WTC11 (cell line): Measurements from ENCODE around the gene KIF22. TPM values are rescaled to one million over a fixed set of nuclear protein-coding genes. Genes with fewer than 3 reads are reported as not detected.

Source experiments
- ATAC-seq: fragments of 200-7000 bp; cut with Tn5 transposase; 2 replicates; pipeline ENCODE4 v1.10.0; 2021; ENCODE audit warnings: mild to moderate bottlenecking, moderate library complexity
- CTCF ChIA-PET: fragments of 300-600 bp; sonication (Branson Sonifier 250); formaldehyde crosslinking; loops from one replicate; lab custom pipeline; 2021; ENCODE audit warnings: antibody characterized with exemption; lab: Charles Lee
- POLR2A ChIA-PET: fragments of 350-600 bp; sonication (Branson Sonifier 250); formaldehyde crosslinking; loops from one replicate; lab custom pipeline; 2021; ENCODE audit warnings: antibody characterized with exemption; lab: Charles Lee
- DNase-seq: peaks from one replicate; pipeline ENCODE4 v3.0.0; 2021; ENCODE audit warnings: low spot score
- H3K27ac Mint-ChIP-seq: 2 replicates; pipeline ENCODE4 v1.8.0; 2021; ENCODE audit warnings: mixed read lengths
- H3K27me3 Mint-ChIP-seq: 2 replicates; pipeline ENCODE4 v1.8.0; 2021; ENCODE audit warnings: low read depth, mild to moderate bottlenecking, moderate library complexity, mixed read lengths
- H3K36me3 Mint-ChIP-seq: 2 replicates; pipeline ENCODE4 v1.8.0; 2021; ENCODE audit warnings: mixed read lengths
- H3K4me1 Mint-ChIP-seq: 2 replicates; pipeline ENCODE4 v1.8.0; 2022; ENCODE audit warnings: mixed read lengths
- H3K4me3 Mint-ChIP-seq: 2 replicates; pipeline ENCODE4 v1.8.0; 2021; ENCODE audit warnings: mild to moderate bottlenecking, moderate library complexity, mixed read lengths
- H3K9me3 Mint-ChIP-seq: 2 replicates; pipeline ENCODE4 v1.8.0; 2021; ENCODE audit warnings: mixed read lengths
- CBFB ChIP-seq: sonication (generic); formaldehyde crosslinking; IDR thresholded peaks from 2 replicates; pipeline ENCODE4 v1.8.1; 2022; ENCODE audit warnings: mild to moderate bottlenecking, low read depth, missing genetic modification reagents
- ELF4 ChIP-seq: sonication (generic); formaldehyde crosslinking; IDR thresholded peaks from 2 replicates; pipeline ENCODE4 v1.8.1; 2022; ENCODE audit warnings: low read depth, mild to moderate bottlenecking, moderate library complexity, missing genetic modification reagents
- EMX1 ChIP-seq: fragments of 250-450 bp; sonication (Bioruptor Pico); IDR thresholded peaks from 2 replicates; pipeline ENCODE4 v1.8.0; 2021; ENCODE audit warnings: mild to moderate bottlenecking
- ESRRA ChIP-seq: sonication (generic); formaldehyde crosslinking; IDR thresholded peaks from 2 replicates; pipeline ENCODE4 v1.8.1; 2022; ENCODE audit warnings: mild to moderate bottlenecking, missing genetic modification reagents, borderline replicate concordance
- GABPB1 ChIP-seq: sonication (generic); formaldehyde crosslinking; IDR thresholded peaks from 2 replicates; pipeline ENCODE4 v1.8.1; 2023; ENCODE audit warnings: mild to moderate bottlenecking, missing genetic modification reagents
- GRHL2 ChIP-seq: fragments of 250-450 bp; sonication (Bioruptor Pico); IDR thresholded peaks from 2 replicates; pipeline ENCODE4 v1.8.0; 2022; ENCODE audit warnings: mild to moderate bottlenecking, moderate library complexity; ENCODE audit not compliant: insufficient replicate concordance, severe bottlenecking
- GTF2I ChIP-seq: fragments of 250-450 bp; sonication (Bioruptor Pico); conservative IDR thresholded peaks from 2 replicates; pipeline ENCODE4 v1.4.0; 2021; ENCODE audit warnings: mild to moderate bottlenecking
- IRF1 ChIP-seq: sonication (generic); formaldehyde crosslinking; IDR thresholded peaks from 2 replicates; pipeline ENCODE4 v1.8.0; 2023; ENCODE audit warnings: missing genetic modification reagents
- MLX ChIP-seq: sonication (generic); formaldehyde crosslinking; IDR thresholded peaks from 2 replicates; pipeline ENCODE4 v1.8.1; 2023; ENCODE audit warnings: mild to moderate bottlenecking, missing genetic modification reagents, moderate library complexity
- MXD4 ChIP-seq: fragments of 250-450 bp; sonication (Bioruptor Pico); IDR thresholded peaks from 2 replicates; pipeline ENCODE4 v1.8.0; 2021; ENCODE audit warnings: mild to moderate bottlenecking, moderate library complexity, borderline replicate concordance
- NFATC4 ChIP-seq: fragments of 250-450 bp; sonication (Bioruptor Pico); IDR thresholded peaks from 2 replicates; pipeline ENCODE4 v1.9.0; 2021; ENCODE audit warnings: mild to moderate bottlenecking
- NFE2L1 ChIP-seq: sonication (generic); formaldehyde crosslinking; IDR thresholded peaks from 2 replicates; pipeline ENCODE4 v1.8.1; 2023; ENCODE audit warnings: missing genetic modification reagents
- NR1H2 ChIP-seq: sonication (generic); formaldehyde crosslinking; IDR thresholded peaks from 2 replicates; pipeline ENCODE4 v1.9.0; 2021; ENCODE audit warnings: mild to moderate bottlenecking, moderate library complexity, missing genetic modification reagents
- RORB ChIP-seq: fragments of 250-450 bp; sonication (Bioruptor Pico); IDR thresholded peaks from 2 replicates; pipeline ENCODE4 v1.9.0; 2021; ENCODE audit warnings: mild to moderate bottlenecking
- SOX15 ChIP-seq: fragments of 250-450 bp; sonication (Bioruptor Pico); IDR thresholded peaks from 2 replicates; pipeline ENCODE4 v1.9.0; 2021; ENCODE audit warnings: mild to moderate bottlenecking
- ZNF121 ChIP-seq: sonication (generic); formaldehyde crosslinking; IDR thresholded peaks from 2 replicates; pipeline ENCODE4 v1.8.0; 2023; ENCODE audit warnings: missing genetic modification reagents
- ZNF416 ChIP-seq: fragments of 250-450 bp; sonication (Bioruptor Pico); IDR thresholded peaks from 2 replicates; pipeline ENCODE4 v1.9.0; 2021; ENCODE audit warnings: mild to moderate bottlenecking, inconsistent platforms
- ZNF671 ChIP-seq: fragments of 250-450 bp; sonication (Bioruptor Pico); IDR thresholded peaks from 2 replicates; pipeline ENCODE4 v1.8.0; 2021; ENCODE audit warnings: mild to moderate bottlenecking
- total RNA-seq: library from RNA; stranded (reverse); gene quantifications from 3 replicates; pipeline ENCODE4 v1.2.3, GENCODE V29; 2021
- TF ChIP-seq, protein P1 (sequence below): sonication (generic); formaldehyde crosslinking; IDR thresholded peaks from 2 replicates; pipeline ENCODE4 v1.8.1; 2022; ENCODE audit warnings: low read depth, missing genetic modification reagents, borderline replicate concordance
- TF ChIP-seq, protein P2 (sequence below): sonication (generic); formaldehyde crosslinking; IDR thresholded peaks from 2 replicates; pipeline ENCODE4 v1.8.1; 2022; ENCODE audit warnings: mild to moderate bottlenecking, missing genetic modification reagents, moderate library complexity, borderline replicate concordance
- TF ChIP-seq, protein P3 (sequence below): fragments of 200-600 bp; IDR thresholded peaks from 2 replicates; pipeline ENCODE4 v1.8.0; 2022; ENCODE audit warnings: antibody characterized with exemption
- TF ChIP-seq, protein P4 (sequence below): fragments of 250-450 bp; sonication (Bioruptor Pico); conservative IDR thresholded peaks from 2 replicates; pipeline ENCODE4 v1.9.0; 2021; ENCODE audit warnings: mild to moderate bottlenecking
- TF ChIP-seq, protein P5 (sequence below): sonication (generic); formaldehyde crosslinking; IDR thresholded peaks from 2 replicates; pipeline ENCODE4 v1.8.0; 2022; ENCODE audit warnings: mild to moderate bottlenecking, missing genetic modification reagents
- TF ChIP-seq, protein P6 (sequence below): sonication (generic); formaldehyde crosslinking; IDR thresholded peaks from 2 replicates; pipeline ENCODE4 v1.8.0; 2022; ENCODE audit warnings: missing genetic modification reagents
- TF ChIP-seq, protein P7 (sequence below): sonication (generic); formaldehyde crosslinking; conservative IDR thresholded peaks from 2 replicates; pipeline ENCODE4 v1.8.1; 2022; ENCODE audit warnings: mild to moderate bottlenecking, missing genetic modification reagents

Gene KIF22
- total RNA-seq, 1 experiment from 2014 or later, result 182 TPM

DNA sequence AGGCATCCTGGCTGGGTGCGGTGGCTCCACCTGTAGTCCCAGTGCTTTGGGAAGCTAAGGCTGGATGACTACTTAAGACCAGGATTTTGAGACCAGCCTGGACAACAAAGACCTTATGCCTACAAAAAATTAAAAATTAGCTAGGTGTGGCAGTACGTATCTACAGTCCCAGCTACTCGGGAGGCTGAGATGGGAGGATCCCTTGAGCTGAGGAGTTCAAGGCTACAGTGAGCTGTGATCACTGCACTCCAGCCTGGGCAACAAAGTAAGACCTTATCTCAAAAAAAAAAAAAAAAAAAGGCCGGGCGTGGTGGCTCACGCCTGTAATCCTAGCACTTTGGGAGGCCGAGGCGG lies 35.8 kb downstream of the KIF22 start:
- Mint-ChIP-seq H3K27ac (no peak overlapping the region), H3K9me3 (no peaks in the 10 kb centered on the region)
- TF ChIP-seq GRHL2 (no peak), NR1H2 (CRISPR knock-in tag) (no peak), CBFB (CRISPR knock-in tag) (no peak), GTF2I (CRISPR knock-in tag) (no peak), ZNF671 (no peak), SOX15 (no peak), ZNF416 (CRISPR knock-in tag) (no peak), ZNF121 (CRISPR knock-in tag) (no peak), MXD4 (CRISPR knock-in tag) (no peak)
- TF ChIP-seq, protein P1, sequence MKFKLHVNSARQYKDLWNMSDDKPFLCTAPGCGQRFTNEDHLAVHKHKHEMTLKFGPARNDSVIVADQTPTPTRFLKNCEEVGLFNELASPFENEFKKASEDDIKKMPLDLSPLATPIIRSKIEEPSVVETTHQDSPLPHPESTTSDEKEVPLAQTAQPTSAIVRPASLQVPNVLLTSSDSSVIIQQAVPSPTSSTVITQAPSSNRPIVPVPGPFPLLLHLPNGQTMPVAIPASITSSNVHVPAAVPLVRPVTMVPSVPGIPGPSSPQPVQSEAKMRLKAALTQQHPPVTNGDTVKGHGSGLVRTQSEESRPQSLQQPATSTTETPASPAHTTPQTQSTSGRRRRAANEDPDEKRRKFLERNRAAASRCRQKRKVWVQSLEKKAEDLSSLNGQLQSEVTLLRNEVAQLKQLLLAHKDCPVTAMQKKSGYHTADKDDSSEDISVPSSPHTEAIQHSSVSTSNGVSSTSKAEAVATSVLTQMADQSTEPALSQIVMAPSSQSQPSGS, result no peak
- TF ChIP-seq, protein P2, sequence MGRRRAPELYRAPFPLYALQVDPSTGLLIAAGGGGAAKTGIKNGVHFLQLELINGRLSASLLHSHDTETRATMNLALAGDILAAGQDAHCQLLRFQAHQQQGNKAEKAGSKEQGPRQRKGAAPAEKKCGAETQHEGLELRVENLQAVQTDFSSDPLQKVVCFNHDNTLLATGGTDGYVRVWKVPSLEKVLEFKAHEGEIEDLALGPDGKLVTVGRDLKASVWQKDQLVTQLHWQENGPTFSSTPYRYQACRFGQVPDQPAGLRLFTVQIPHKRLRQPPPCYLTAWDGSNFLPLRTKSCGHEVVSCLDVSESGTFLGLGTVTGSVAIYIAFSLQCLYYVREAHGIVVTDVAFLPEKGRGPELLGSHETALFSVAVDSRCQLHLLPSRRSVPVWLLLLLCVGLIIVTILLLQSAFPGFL (CRISPR knock-in tag), result no peak
- TF ChIP-seq, protein P3, sequence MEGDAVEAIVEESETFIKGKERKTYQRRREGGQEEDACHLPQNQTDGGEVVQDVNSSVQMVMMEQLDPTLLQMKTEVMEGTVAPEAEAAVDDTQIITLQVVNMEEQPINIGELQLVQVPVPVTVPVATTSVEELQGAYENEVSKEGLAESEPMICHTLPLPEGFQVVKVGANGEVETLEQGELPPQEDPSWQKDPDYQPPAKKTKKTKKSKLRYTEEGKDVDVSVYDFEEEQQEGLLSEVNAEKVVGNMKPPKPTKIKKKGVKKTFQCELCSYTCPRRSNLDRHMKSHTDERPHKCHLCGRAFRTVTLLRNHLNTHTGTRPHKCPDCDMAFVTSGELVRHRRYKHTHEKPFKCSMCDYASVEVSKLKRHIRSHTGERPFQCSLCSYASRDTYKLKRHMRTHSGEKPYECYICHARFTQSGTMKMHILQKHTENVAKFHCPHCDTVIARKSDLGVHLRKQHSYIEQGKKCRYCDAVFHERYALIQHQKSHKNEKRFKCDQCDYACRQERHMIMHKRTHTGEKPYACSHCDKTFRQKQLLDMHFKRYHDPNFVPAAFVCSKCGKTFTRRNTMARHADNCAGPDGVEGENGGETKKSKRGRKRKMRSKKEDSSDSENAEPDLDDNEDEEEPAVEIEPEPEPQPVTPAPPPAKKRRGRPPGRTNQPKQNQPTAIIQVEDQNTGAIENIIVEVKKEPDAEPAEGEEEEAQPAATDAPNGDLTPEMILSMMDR, result no peak
- TF ChIP-seq, protein P4, sequence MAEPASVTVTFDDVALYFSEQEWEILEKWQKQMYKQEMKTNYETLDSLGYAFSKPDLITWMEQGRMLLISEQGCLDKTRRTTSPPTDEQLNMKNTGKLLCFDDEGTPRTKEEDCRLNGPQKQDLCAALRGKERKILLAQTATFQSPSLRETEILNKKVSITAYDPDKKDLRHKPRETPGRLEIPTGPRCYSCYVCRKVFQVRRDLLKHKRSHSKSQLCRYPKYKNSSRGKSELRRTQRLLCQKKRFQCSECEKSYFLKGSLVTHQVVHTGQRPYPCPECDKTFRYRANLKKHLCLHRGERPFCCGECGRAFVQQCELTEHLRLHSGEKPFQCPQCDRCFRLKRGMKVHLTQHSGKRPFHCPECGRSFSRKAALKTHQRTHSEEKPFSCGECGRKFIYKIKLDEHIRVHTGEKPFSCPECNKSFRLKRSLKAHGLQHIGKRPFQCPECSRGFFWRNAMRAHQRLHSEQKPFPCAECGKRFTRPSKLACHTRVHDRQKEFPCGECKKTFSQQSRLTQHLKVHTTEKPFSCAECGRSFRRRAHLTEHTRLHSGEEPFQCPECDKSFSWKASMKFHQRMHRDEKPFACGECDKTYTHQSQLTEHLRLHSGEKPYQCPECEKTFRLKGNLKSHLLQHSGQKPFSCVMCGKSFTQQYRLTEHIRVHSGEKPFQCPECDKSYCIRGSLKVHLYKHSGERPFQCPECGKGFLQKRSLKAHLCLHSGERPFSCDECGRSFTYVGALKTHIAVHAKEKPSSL, result no peak
- TF ChIP-seq, all 79 proteins: peak for 0
- no peaks in the 10 kb centered on the region for H3K36me3 Mint-ChIP-seq
- CTCF ChIA-PET, result interaction anchor here (0.7 to 6.4 kb wide), 5 partner anchors 10 to 239 kb away, joined by 3 to 68 read pairs (median 8); partner anchors contain the start of genes ALDOA and PAGR1
- H3K4me1 Mint-ChIP-seq, result peaks cover 14% of the 10 kb centered on the region
- POLR2A ChIA-PET, result interaction anchor here (0.7 kb wide), 1 partner anchor 510 kb away, joined by 3 read pairs; no protein-coding TSS in a partner anchor
- no peaks in the 10 kb centered on the region for H3K27me3 Mint-ChIP-seq
- no peak for DNase-seq
- no peak overlapping the region for H3K4me3 Mint-ChIP-seq
- ATAC-seq, result no peak

DNA sequence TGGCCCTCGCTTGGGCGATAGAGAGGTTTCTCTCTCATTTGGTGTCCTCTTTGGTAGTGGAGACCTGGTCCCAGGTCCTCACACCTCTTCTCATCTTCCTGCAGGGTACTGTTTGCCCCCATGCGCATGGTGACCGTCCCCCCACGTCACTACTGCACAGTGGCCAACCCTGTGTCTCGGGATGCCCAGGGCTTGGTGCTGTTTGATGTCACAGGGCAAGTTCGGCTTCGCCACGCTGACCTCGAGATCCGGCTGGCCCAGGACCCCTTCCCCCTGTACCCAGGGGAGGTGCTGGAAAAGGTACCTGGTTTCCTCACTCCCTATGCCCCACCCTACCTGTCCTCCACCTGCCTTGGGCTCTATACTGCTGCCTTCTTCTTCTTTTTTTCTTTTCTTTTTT lies 40.2 kb downstream of the KIF22 start:
- ChIA-PET POLR2A (no interaction called here), CTCF (no interaction called here)
- no peak overlapping the region; the same call in 1 of the 2 replicates for H3K27ac Mint-ChIP-seq
- no peaks in the 10 kb centered on the region for H3K36me3 Mint-ChIP-seq
- no peaks in the 10 kb centered on the region for H3K9me3 Mint-ChIP-seq
- DNase-seq (no peak), ATAC-seq (no peak)
- H3K4me3 Mint-ChIP-seq, result no peak overlapping the region
- H3K27me3 Mint-ChIP-seq, result no peaks in the 10 kb centered on the region
- H3K4me1 Mint-ChIP-seq, result no peaks in the 10 kb centered on the region
- TF ChIP-seq NFE2L1 (CRISPR knock-in tag) (no peak), ESRRA (CRISPR knock-in tag) (no peak), NFATC4 (CRISPR knock-in tag) (no peak), ELF4 (CRISPR knock-in tag) (no peak), IRF1 (no peak), GABPB1 (CRISPR knock-in tag) (no peak), ZNF416 (CRISPR knock-in tag) (no peak), MLX (CRISPR knock-in tag) (no peak), RORB (CRISPR knock-in tag) (no peak), EMX1 (CRISPR knock-in tag) (no peak)
- TF ChIP-seq, protein P5, sequence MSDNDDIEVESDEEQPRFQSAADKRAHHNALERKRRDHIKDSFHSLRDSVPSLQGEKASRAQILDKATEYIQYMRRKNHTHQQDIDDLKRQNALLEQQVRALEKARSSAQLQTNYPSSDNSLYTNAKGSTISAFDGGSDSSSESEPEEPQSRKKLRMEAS, result no peak
- TF ChIP-seq, protein P6, sequence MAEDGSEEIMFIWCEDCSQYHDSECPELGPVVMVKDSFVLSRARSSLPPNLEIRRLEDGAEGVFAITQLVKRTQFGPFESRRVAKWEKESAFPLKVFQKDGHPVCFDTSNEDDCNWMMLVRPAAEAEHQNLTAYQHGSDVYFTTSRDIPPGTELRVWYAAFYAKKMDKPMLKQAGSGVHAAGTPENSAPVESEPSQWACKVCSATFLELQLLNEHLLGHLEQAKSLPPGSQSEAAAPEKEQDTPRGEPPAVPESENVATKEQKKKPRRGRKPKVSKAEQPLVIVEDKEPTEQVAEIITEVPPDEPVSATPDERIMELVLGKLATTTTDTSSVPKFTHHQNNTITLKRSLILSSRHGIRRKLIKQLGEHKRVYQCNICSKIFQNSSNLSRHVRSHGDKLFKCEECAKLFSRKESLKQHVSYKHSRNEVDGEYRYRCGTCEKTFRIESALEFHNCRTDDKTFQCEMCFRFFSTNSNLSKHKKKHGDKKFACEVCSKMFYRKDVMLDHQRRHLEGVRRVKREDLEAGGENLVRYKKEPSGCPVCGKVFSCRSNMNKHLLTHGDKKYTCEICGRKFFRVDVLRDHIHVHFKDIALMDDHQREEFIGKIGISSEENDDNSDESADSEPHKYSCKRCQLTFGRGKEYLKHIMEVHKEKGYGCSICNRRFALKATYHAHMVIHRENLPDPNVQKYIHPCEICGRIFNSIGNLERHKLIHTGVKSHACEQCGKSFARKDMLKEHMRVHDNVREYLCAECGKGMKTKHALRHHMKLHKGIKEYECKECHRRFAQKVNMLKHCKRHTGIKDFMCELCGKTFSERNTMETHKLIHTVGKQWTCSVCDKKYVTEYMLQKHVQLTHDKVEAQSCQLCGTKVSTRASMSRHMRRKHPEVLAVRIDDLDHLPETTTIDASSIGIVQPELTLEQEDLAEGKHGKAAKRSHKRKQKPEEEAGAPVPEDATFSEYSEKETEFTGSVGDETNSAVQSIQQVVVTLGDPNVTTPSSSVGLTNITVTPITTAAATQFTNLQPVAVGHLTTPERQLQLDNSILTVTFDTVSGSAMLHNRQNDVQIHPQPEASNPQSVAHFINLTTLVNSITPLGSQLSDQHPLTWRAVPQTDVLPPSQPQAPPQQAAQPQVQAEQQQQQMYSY (CRISPR knock-in tag), result no peak
- TF ChIP-seq, protein P7, sequence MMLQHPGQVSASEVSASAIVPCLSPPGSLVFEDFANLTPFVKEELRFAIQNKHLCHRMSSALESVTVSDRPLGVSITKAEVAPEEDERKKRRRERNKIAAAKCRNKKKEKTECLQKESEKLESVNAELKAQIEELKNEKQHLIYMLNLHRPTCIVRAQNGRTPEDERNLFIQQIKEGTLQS (CRISPR knock-in tag), result no peak
